HG02798 (cell line): Measurements from ENCODE around the gene RNF217.
A peak's percentile ranks its signal among the peaks of the same experiment; 100 is the strongest.

Experiments used
- ATAC-seq: cut with Tn5 transposase; IDR thresholded peaks from one replicate; pipeline ENCODE4 v1.9.1; 2021; ENCODE audit warnings: mild to moderate bottlenecking; ENCODE audit not compliant: unreplicated experiment, poor library complexity

RNF217 gene

GRCh38 chr6:125083684-125083990, 121.4 kb downstream of the RNF217 start:
- ATAC-seq = no peak

DNA sequence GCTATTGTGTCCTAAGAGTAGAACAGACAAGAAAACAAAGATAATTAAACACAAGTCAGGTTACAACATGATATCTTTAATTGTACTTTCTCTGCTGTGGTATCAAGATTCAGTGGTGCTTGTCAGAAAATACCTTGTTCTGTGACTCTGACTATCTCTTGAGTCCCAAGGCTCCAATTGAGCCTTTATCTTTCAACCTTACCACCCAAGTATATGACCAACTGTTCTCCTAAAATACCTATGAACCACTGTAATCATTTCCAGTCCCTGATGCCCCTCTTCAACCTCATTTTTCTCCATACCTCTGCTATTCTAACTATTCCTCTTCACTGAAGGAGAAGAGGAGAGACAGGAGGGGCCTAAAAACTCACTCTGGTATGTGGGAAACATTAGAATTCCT, 124.5 kb downstream of the RNF217 start:
- no peak for ATAC-seq

GRCh38 chr6:125088963-125089362, 126.7 kb downstream of the RNF217 start:
- ATAC-seq = no peak

- no peak for ATAC-seq
Observed at GRCh38 chr6:125094563-125094962, 132.3 kb downstream of the RNF217 start.

GRCh38 chr6:125095580-125096301, 133.5 kb downstream of the RNF217 start:
- no peak for ATAC-seq

DNA sequence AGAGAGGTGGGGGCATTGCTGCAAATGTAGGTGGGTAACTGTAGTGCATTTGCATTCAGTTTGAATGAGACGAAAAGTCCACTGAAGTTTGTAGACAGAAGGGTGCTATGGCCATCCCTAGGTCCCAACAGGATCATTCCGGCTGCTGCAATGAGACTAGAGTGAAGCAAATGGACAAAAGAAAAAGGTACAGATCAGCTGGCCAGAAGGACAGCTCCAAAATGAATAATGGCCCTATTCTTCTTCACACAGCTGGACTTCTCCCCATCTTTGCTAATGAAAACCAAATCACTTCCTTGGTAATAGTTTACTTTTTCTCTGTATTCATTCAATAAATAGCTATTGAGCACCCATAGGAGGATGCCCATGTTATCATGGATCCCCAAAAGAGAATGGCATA, 134.9 kb downstream of the RNF217 start:
- no peak for ATAC-seq

DNA sequence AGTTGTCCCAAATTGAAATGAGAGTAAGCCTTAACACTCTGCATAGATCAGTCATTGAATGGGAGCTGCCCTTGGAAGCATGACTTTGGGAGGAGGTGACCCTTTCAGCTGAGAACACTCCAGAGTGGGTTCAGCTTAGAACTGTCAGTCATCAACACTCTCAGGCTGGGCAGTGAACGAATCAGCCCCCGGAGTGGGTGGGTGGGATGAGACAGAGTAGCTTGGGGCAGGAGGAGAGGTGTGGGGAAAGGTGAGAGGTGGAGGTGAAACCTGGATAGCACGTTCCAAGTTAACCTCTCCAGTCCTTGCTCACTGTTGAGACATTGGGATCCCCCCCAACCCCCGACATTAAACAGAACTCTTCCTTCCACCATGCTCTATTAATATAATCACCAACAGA, 136.0 kb downstream of the RNF217 start:
- no peak for ATAC-seq

- ATAC-seq = peak; percentile 72
Observed at GRCh38 chr6:125099211-125100073, 137.2 kb downstream of the RNF217 start.

DNA sequence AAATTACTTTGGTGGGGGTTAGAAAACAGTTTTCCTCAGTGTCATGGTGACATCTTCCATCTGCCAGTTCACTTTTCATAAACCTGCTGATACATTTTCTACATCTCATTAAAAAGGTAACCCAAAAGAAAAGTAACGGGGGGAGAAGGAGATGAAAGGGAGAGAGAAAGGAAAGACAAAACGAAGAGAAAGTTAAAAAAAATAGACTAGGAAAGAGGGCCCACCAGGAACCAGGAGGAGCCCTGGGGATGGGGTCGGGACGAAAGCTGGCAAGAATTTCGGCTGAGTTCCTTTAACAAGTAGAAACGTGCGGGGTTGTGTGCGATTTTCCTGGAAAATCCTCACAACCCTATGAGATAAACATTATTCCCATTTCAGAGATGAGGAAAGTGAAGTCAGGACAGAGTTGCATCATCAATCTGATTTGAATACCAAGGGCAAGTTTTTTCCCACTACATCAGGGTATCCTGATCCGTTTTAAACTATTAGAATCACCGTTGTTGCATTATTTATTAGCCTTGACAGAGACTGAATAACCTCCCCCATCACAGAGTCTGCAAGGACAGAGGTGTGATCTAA, 137.9 kb downstream of the RNF217 start:
- ATAC-seq = no peak

DNA sequence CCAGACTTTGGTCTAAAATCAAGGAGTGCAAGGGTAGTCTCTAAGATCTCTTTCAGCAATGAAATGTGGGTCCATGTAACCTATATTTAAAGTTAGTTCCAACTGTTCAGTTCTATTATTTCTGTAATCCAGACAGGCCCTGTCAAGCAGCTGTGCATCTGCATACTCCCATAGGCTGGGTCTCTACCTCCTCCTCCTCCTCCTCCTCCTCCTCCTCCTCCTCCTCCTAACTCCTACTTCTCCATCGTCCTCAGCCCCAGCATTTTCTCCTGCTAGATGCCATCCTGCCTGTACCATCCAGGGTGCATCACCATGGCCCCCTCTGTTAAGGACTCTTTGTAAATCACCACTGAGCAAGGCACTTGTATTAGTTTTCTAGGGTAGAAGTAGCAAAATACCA, 138.9 kb downstream of the RNF217 start:
- no peak for ATAC-seq

DNA sequence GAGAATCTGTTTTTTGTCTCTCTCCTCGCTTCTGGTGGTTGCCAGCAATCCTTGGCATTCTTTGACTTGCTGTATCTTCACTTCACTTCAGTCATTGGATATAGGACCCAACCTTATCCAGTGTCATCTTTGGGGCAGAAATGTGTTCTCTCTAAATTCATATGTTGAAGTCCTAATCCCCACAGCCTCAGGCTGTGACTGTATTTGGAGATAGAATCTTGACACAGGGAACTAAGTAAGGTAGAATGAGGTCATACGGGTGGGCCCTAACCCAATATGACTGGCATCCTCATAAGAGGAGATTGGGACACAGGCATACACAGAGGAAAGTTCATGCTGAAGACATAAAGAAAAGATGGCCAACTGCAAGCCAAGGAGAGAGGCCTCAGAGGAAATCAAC, 139.4 kb downstream of the RNF217 start:
- ATAC-seq = no peak

GRCh38 chr6:125102411-125102810, 140.2 kb downstream of the RNF217 start:
- no peak for ATAC-seq

DNA sequence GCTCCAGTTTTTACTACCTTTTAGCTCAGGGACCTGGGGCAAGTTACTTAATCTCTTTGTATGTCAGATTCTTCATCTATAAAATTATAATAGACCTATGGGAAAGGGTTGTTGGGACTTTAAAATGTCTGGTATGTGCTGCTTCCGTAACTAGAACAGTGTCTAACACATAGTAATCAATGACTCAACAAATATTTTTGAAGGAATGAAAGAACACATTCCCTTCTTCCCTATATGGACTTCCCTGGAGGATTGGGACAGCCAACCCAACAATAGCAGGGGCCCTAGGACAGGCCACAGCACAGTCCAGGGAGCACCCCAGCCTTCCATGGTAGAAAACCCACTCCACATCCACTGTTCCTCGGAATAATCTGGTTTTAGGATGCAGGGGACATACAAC, 140.7 kb downstream of the RNF217 start:
- ATAC-seq = no peak

GRCh38 chr6:125104425-125104824, 142.2 kb downstream of the RNF217 start:
- ATAC-seq = no peak

DNA sequence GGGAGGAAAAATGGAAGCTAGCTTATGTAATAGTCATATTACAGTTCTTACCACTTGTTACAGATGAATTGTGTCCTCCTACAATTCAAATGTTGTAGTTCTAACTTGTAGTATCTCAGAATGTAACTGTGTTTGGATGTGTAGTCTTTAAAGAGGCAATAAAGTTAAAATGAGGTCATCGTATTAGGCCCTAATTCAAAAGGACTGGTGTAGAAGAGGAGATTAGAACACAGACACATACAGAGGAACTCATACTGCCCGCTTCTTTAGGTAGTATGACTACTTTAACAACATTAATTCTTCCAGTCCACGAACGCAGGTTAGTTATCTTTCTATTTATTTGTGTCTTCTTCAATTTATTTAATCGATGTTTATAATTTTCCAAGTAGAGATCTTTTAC, 144.8 kb downstream of the RNF217 start:
- no peak for ATAC-seq

DNA sequence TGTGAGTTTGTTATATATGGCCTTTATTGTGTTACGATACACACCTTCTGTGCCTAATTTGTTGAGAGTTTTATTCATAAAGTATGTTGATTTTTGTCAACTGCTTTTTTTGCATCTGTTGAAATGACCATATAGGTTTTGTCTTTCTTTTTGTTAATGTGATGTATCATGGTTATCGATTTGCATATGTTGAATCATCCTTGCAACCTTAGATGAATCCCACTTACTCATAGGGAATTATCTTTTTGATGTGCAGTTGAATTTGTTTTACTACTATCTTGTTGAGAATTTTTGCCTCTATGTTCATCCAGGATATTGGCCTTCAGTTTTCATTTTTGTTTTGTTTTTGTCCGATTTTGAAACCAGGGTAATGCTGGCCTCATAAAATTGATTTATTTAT, 145.7 kb downstream of the RNF217 start:
- no peak for ATAC-seq

DNA sequence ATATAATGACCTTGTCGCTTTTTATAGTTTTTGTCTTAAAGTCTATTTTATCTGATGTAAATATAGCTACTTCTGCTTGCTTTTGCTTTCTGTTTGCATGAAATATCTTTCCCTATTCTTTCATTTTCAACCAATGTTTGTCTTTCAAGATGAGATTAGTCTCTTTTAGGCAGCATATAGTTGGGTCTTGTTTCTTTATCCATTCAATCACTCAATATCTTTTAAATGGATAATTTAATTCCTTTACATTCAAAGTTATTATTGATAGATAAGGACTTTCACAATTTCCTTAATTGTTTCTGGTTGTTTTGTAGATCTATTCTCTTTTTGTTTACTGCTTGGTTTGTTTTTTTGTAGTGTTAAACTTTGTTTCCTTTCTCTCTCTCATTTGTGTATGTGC, 147.8 kb downstream of the RNF217 start:
- ATAC-seq = no peak

DNA sequence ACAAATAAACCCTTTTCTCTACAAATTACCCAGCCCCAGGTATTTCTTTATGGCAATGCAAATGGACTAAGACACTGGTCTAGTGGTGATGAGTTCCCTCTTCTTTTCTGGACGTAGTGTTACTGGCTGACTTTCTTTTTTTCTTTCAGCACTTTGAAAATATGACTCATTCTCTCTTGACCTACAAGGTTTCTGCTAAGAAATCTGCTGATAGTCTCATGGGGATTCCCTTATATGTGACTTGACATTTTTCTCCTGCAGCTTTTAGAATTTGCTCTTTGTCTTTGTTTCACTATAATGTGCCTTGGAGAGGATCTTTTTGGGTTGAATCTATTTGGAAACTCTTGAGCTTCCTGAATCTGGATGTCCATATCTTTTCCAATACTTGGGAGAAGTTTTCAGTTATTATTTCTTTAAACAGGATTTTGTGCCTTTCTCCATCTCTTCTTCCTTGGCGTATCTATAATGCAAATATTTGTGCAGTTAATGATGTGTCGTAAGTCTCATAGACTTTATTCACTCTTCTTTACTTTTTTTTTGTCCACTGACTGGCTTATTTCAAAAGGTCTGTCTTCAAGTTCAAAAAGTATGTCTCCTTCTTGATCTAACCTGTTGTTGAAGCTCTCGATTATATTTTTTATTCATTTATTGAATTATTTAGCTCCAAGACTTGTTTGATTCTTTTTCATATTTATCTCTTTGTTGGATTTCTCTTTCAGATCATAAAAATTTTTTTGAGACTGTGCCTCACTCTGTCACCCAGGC, 149.2 kb downstream of the RNF217 start:
- no peak for ATAC-seq

DNA sequence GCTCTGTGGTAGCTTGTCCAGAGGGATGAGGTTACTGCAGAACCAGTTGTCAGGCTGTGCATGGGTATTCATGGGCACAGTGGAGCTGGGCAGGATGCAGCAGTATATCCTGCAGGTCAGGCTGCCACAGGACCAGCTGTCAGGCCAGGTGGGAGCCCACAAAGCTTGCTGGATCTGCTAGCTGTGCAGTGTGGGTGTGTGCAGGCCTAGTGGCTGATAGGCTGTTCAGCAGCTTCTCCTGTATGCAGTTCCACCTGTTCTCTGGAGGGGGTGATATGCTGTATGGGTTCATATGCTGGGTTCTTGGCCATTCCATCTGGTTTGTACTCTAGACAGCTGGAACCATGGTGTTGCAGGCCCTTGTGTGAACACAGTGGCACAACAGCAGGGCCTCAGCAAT, 150.7 kb downstream of the RNF217 start:
- no peak for ATAC-seq

- ATAC-seq = peak; percentile 57
Observed at GRCh38 chr6:125114248-125114858, 152.1 kb downstream of the RNF217 start.
